Measurements from ENCODE around the gene HS6ST2.

- TF ChIP-seq MAX (IDR thresholded peaks at IDR 0.05) = no peak
- no peak for TF ChIP-seq CTCF (IDR thresholded peaks at IDR 0.05 in 2 of 3, conservative IDR thresholded peaks at IDR 0.05 in 1 of 3; ENCODE audit: borderline replicate concordance in 1 of 3, insufficient read depth in 1 of 3, low read depth in 2 of 3, low read length in 2 of 3)
- no peak for TF ChIP-seq EZH2phosphoT487 (IDR thresholded peaks at IDR 0.05; ENCODE audit: borderline replicate concordance)
- no peak for TF ChIP-seq POLR2AphosphoS5 (IDR thresholded peaks at IDR 0.05; ENCODE audit: low read depth, low read length)
- no peak for TF ChIP-seq EZH2 (IDR thresholded peaks at IDR 0.05)
- TF ChIP-seq REST (IDR thresholded peaks at IDR 0.05; ENCODE audit: low read depth) = no peak
- no peak for TF ChIP-seq POLR2A (IDR thresholded peaks at IDR 0.05; ENCODE audit: borderline replicate concordance, extremely low read depth, insufficient read depth, insufficient read length)
- no peak for TF ChIP-seq SP1 (IDR thresholded peaks at IDR 0.05; ENCODE audit: low read depth)
- TF ChIP-seq ATF3 (IDR thresholded peaks at IDR 0.05) = no peak
- TF ChIP-seq SIN3A (IDR thresholded peaks at IDR 0.05; ENCODE audit: low read depth) = no peak
- TF ChIP-seq FOSL1 (IDR thresholded peaks at IDR 0.05; ENCODE audit: low read depth) = no peak
- no peak for TF ChIP-seq ZFX (IDR thresholded peaks at IDR 0.05)
- TF ChIP-seq EGR1 (IDR thresholded peaks at IDR 0.05; ENCODE audit: low read depth) = no peak
Measured at GRCh38 chrX:132986556-132986955, 28.1 kb upstream of the HS6ST2 start.

All from HCT116 (cell line).